DMS 273 treated with DMSO at 0.1 percent for 48 hours (cell line): ENCODE data around the gene IFI35.
"Not testable (repeated sequence)": the region's sequence is repeated elsewhere in the genome, so short reads cannot be mapped to it uniquely, and the experiment has no call there.

Experiments
- DNase-seq: peaks from one replicate; lab custom pipeline; 2025; lab: John Stamatoyannopoulos, UW

The IFI35 gene

DNA sequence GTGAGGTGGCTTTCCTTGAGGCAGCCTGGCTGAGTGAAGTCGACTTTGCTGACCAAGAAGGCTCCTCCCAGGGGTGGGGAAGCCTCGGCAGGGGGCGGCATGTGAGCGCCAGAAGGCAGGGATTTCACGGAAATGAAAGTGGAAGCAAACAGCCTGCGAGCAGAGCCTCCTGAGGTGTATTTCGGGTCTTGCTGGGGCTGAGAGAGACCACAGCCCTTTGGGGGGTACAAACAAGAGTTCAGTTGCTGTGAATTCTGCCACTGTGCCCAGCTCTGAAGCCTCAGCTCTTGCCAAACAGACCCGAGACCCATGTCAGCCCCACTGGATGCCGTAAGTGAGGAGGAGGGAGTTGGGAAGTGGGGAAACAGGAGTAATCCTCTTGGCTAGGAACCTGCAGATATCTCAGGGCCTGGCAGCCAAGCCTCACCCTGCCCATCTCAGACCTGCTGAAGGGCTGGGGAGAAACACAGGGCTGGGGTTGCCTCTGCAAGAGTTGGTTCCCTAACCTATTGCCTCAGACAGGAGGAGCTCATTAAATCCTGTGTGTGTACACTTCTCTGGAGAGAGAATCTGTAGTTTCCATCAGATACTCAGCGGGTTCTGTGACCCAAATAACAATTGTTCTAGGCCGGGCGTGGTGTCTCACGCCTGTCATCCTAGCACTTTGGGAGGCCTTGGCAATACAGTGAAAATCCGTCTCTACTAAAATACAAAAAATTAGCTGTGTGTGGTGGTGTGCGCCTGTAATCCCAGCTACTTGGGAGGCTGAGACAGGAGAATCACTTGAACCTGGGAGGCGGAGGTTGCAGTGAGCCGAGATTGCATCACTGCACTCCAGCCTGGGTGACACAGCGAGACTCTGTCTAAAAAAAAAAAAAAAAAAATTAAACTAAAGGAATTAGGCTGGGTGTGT lies at the start of gene IFI35:
Gene IFI35, plus strand, starts transcription at position 146 of the 913 bp plus-strand sequence. Its CDS starts 164 bp downstream, at position 310.
- DNase-seq = peak; percentile 71

- DNase-seq = peak; percentile 48
Observed at GRCh38 chr17:42964161-42964932, 42.2 kb upstream of the IFI35 start, which contains the start of gene AARSD1. TSS of gene AARSD1 (minus strand) at chr17:42964454. CDS start at chr17:42964440, 14 bp downstream.

DNA sequence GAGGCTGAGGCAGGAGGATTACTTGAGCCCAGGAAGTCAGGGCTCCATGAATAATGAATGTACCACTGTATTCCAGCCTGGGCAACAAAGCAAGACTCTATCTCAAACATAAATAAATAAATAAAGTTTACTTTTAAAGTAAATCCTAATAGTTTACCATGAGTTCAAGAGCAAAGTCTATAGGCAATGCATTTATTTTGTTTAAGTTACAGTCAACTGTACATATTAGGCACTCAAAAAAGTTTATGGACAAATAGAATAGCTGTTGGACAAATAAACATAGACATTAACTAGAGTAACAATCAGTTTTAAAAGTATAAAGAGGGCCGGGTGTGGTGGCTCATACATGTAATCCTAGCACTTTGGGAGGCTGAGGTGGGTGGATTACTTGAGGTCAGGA lies 38.7 kb upstream of the IFI35 start:
- no peak for DNase-seq

DNA sequence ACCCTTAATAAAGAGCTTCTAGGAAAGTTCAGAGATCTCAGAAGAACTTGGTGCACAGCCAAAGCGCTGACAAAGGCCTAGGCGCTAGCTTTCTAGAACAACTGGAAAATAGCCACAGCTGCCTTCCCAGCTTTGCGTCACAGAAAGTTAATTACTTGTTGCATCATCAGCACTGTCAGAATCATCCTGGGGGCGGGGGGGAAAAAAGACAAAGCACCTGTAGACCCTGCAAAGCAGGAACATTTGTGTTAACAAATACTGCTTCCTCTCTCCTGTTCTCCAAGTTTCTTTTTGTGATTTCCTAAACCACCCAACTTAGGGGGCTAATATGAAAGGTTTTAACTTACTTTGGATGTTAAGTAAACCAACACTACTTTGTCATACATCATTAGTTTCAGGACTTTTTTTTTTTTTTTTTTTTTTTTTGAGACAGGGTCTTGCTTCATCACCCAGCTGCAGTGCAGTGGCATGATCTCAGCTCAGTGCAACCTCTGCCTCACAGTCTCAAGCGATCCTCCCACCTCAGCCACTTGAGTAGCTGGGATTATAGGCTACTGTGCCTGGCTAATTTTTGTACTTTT lies 37.5 kb upstream of the IFI35 start:
- no peak for DNase-seq

DNA sequence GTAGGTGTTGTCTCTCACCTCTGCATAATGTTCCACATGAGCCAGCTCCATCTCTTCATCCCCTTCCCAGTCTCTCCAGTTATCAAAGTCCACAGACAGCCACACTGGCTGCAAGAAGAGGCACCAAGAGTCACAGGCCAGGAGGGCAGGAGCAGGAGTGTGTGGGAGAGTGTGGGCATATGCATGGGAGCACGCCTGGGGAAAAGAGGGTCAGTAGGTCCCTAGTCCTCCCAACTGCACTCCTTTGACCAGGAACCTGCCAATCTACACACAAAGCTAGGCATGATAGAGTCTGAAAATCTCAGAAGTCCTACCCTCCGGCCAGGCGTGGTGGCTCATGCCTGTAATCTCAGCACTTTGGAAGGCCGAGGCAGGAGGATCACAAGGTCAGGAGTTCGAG lies 35.0 kb upstream of the IFI35 start:
- DNase-seq = no peak

GRCh38 chr17:42973323-42973722 lies 33.3 kb upstream of the IFI35 start:
- not testable (repeated sequence) for DNase-seq

GRCh38 chr17:42975265-42975664 lies 31.3 kb upstream of the IFI35 start:
- no peak for DNase-seq

- not testable (repeated sequence) for DNase-seq
Observed at GRCh38 chr17:42975701-42976100, 30.9 kb upstream of the IFI35 start.

DNA sequence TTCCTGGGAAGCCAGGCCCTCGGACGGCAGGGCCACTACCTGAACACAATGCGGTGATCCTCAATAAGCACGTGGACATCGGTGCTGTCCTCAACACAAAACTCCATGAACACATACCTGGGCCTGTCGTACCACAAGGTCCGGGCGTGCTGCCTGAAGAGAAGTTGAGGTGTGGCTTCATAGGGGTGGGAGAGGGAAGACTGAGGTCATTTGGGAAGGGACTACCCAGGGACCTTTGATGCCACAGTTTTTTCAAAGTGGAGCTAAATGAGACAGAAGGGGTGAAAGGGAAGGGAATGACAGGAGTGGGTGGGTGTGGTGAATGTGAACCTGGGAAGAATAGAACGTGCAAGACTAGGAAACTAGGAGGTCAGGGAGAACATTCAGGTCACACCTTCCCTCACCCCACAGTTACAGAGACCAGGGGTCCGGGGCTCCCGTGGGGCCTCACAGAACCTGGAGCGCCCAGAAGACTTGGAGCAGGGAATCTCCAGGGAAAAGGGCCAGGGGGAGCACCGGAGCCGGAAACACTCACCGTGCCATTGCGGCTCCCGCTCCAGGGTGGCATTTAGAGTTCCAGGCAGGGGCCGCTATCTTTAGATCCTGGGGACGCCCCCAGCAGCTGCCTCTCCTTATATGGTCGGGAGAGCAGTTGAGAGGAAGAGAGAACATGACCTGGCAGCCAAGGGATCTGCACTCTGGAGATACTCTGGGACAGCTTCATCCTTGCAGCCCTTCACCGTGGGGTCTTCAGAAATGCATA lies 26.9 kb upstream of the IFI35 start, which contains the start of gene PTGES3L:
Gene PTGES3L, minus strand, starts transcription at position 570 of the 763 bp plus-strand sequence. Its CDS starts 27 bp downstream, at position 543.
- peak; percentile 80 for DNase-seq

DNA sequence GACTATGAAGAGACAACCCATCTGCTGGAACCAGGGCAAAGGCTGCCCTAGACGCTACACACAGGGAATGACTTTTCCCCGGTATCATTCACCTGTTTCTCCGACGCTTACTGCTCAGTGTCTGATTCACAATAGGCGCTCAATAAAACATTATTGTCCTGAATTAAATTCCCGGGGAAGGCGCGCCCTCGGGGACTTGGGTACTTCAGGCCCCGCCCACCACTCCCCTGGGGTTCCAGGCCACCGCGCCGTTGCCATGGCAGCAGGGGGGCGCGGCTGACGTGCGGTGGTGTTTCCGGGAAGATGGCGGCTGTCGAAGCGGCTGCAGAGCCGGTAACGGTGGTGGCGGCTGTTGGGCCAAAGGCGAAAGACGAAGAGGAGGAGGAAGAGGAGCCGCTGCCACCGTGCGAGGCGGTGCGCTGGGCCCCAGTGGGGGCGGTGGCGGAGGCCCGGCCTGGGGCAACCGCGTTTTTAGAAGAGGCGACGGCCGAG lies 26.3 kb upstream of the IFI35 start, which contains the start of gene RUNDC1:
Gene RUNDC1, plus strand, starts transcription at position 292 of the 492 bp plus-strand sequence. Its CDS starts 12 bp downstream, at position 304.
- peak; percentile 38 for DNase-seq

- DNase-seq = no peak
Observed at GRCh38 chr17:42980766-42981397, 25.7 kb upstream of the IFI35 start.

DNA sequence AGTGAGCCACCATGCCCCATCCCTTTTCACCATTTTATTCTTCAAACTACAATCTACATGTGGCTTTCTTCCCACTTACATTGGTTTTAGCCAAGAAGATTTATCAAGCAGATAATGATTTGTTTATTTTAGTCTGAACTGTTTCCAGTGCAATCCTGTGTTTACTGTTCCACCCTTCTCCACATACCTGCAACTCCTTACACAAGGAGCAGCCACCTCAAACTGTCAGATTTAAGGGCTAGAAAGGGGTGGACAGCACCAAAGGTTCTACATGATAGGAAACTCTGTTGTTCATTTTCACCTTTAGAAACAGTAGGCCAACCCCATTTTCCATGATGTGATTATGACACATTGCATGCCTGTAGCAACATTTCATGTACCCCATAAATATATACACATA lies 24.3 kb upstream of the IFI35 start:
- no peak for DNase-seq

- no peak for DNase-seq
Observed at GRCh38 chr17:42985225-42985624, 21.4 kb upstream of the IFI35 start.

GRCh38 chr17:42989141-42989540 lies 17.4 kb upstream of the IFI35 start:
- no peak for DNase-seq

GRCh38 chr17:42989726-42990652 lies 16.6 kb upstream of the IFI35 start:
- no peak for DNase-seq

DNA sequence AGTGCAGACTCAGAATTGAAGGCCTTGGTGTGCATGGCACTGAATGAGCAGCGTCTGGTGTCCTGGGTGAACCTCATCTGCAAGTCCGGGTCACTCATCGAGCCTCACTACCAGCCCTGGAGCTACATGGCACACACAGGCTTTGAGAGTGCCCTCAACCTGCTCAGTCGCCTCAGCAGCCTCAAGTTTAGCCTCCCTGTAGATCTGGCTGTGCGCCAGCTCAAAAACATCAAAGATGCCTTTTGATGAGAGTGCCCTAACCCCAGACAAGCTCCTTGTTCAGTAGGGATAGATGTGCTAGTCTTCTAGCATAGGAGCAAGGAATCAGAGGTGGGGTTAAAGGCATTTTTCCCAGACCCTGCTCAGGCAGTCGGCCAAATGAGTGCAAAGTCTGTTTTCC lies 15.1 kb upstream of the IFI35 start:
- DNase-seq = no peak

- no peak for DNase-seq
Observed at GRCh38 chr17:42992872-42993271, 13.7 kb upstream of the IFI35 start.

GRCh38 chr17:42993913-42994312 lies 12.7 kb upstream of the IFI35 start:
- DNase-seq = not testable (repeated sequence)

DNA sequence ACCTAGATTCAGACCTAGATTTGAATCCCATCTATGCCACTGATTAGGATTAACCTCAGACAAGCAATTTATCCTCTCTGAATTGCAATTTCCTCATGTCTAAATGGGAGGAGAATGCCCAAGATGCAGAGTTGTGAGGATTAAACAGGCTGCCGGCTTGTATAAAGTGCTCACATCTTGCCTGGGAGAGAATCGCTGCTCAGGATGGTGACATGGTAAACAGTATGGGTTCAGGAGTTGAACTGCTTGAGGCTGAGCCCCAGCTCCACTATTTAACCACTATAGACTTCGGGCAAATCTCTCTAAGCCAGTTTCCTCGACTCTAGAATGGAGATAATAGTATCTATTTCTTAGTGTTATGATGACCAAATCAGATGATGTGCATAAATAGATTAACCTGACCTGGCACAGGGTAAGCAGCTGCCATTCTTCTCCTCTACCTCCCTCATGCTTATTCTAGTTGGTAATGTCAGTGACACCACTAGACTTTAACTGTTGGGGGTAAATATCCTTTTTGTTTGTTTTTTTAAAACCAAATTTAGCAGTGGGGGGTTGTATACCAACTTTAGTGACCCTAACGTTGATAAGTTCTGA lies 9.1 kb upstream of the IFI35 start:
- DNase-seq = no peak
